Neural crest cell (in vitro differentiated cells): ENCODE data around the gene COTL1. TPM values are rescaled to one million over a fixed set of nuclear protein-coding genes. Genes with fewer than 3 reads are reported as not detected.

Source experiments
- DNase-seq: peaks from one replicate; pipeline ENCODE4 v3.0.0; 2021; ENCODE audit warnings: low read depth, mixed read lengths, low spot score
- H3K27ac Mint-ChIP-seq: one replicate; pipeline ENCODE4 v1.8.0; 2021; ENCODE audit warnings: mild to moderate bottlenecking, mixed read lengths; ENCODE audit not compliant: unreplicated experiment
- H3K27me3 Mint-ChIP-seq: 2 replicates; pipeline ENCODE4 v1.8.0; 2021; ENCODE audit warnings: low read depth, mild to moderate bottlenecking, mixed read lengths
- H3K36me3 Mint-ChIP-seq: 2 replicates; pipeline ENCODE4 v1.8.0; 2021; ENCODE audit warnings: low read depth, mild to moderate bottlenecking, mixed read lengths
- H3K4me1 Mint-ChIP-seq: 2 replicates; pipeline ENCODE4 v1.8.0; 2021; ENCODE audit warnings: mixed read lengths
- H3K4me3 Mint-ChIP-seq: one replicate; pipeline ENCODE4 v1.8.0; 2021; ENCODE audit warnings: mild to moderate bottlenecking, mixed read lengths
- H3K9me3 Mint-ChIP-seq: 2 replicates; pipeline ENCODE4 v1.8.0; 2021; ENCODE audit warnings: mixed read lengths
- total RNA-seq: library from RNA; stranded (reverse); gene quantifications from 2 replicates; pipeline ENCODE4 v1.2.1, GENCODE V29; 2021
- TF ChIP-seq, protein P1 (sequence below): fragments of 200-600 bp; sonication (generic); conservative IDR thresholded peaks from 2 replicates; pipeline ENCODE4 v1.5.0; 2021; ENCODE audit warnings: antibody characterized with exemption, mild to moderate bottlenecking

COTL1 gene
- total RNA-seq, 1 donor from 2014 or later, result 357 TPM

DNA sequence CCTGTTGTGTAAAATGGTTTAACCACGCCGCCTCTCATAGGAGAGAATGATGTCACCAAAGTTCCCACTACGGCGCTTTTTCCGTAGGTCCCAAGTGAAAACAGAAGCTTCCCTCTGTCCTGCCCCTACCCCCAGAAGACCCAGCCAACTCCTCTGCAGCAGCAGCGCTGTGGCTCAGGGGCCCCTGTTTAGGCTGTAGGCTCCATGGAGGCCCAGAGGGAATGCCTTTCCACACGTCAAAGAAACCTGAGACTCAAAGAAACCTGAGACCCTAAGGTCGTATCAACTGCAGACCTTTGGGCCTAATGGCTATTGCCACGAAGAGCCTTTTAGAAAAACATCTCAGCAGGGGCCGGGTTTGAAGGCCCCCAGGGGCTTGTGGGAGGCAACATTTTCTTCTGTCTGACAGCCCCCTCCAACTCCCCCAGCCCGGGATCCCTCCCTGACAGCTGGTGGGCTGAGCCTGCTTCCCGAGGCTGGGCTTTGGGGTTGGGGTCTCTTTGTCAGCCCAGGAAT is 70.3 kb downstream of the COTL1 start:
- Mint-ChIP-seq H3K4me1 (peaks cover 66% of the 10 kb centered on the region), H3K4me3 (peak overlapping the region; percentile 61), H3K36me3 (no peaks in the 10 kb centered on the region), H3K27me3 (no peaks in the 10 kb centered on the region), H3K9me3 (no peaks in the 10 kb centered on the region), H3K27ac (peak overlapping the region; percentile 86)
- peak; percentile 36 for DNase-seq
- TF ChIP-seq, protein P1, sequence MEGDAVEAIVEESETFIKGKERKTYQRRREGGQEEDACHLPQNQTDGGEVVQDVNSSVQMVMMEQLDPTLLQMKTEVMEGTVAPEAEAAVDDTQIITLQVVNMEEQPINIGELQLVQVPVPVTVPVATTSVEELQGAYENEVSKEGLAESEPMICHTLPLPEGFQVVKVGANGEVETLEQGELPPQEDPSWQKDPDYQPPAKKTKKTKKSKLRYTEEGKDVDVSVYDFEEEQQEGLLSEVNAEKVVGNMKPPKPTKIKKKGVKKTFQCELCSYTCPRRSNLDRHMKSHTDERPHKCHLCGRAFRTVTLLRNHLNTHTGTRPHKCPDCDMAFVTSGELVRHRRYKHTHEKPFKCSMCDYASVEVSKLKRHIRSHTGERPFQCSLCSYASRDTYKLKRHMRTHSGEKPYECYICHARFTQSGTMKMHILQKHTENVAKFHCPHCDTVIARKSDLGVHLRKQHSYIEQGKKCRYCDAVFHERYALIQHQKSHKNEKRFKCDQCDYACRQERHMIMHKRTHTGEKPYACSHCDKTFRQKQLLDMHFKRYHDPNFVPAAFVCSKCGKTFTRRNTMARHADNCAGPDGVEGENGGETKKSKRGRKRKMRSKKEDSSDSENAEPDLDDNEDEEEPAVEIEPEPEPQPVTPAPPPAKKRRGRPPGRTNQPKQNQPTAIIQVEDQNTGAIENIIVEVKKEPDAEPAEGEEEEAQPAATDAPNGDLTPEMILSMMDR, result no peak

DNA sequence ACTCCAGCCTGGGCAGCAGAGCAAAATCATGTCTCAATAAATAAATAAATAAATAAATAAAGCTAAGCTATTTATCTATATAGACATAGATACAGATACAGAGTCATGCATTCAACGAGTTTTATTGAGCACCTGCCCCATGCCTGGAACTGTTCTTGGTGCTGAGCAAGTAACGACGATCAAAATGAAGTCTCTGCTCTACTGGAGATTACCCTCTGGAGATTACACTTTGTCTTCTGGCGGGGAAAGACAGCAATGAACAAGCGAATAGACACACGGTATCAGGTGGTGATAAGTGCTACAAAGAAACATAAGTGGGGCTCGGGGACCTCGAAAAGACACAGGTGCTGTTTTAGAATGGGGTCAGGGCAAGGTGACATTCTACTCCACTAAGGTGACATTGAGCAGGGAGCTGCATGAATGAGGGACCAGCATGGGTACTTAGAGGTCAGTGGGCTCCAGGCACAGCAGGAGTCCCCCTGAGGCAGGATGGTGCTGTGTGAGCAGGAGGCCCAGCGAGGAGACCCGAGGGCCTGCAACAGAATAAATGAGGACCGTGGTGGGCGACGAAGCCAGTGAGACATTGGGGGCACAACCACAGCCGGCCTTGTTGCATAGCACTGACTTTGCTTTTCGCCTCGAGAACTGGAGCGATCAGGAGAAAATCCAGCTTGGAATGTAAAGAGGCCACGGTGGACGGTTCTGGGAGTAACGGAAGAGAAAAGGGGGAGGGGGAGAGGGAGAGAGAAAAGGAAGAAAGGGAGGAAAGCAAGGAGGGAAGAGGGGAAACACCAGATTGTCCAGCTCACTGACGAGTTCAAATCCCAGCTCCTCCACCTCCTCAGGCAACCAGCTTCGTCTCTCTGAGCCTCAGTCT is 71.0 kb downstream of the COTL1 start:
- peaks cover 65% of the 10 kb centered on the region for H3K4me1 Mint-ChIP-seq
- TF ChIP-seq, protein P1, result no peak
- peak overlapping the region; percentile 86 for H3K27ac Mint-ChIP-seq
- H3K27me3 Mint-ChIP-seq, result no peaks in the 10 kb centered on the region
- no peaks in the 10 kb centered on the region for H3K36me3 Mint-ChIP-seq
- DNase-seq, result no peak
- H3K4me3 Mint-ChIP-seq, result peak overlapping the region; percentile 61
- H3K9me3 Mint-ChIP-seq, result no peaks in the 10 kb centered on the region

DNA sequence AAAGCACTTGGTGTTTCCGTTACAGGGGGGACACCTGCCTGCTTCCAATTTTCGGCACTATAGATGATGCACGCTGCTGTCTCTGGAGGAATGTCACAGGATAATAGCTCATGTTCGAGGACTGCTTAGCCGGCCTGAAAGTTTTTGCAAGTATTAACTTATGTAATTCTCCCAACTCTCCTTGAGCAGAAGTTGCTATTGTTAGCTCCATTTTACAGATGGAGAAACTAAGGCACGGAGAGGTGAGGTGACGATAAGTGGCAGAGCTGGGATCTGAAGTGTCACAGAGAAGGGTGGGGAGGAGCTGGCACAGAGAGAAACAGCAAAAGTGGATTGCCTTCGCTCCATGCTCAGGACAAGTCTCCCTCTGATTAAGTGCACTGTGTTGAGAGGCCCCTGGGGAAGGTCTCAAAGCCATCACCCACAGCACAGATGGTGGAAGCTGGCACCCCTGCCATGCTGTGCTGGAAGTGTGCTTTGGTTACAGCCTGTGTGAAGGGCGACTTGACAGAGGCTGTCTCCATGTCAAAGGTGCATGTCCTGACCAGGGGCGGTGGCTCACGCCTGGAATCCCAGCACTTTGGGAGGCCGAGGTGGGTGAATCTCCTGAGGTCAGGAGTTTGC is 72.7 kb downstream of the COTL1 start:
- TF ChIP-seq, protein P1, result no peak
- Mint-ChIP-seq H3K27ac (no peak overlapping the region), H3K36me3 (no peaks in the 10 kb centered on the region), H3K4me1 (peaks cover 63% of the 10 kb centered on the region), H3K27me3 (no peaks in the 10 kb centered on the region), H3K9me3 (no peaks in the 10 kb centered on the region), H3K4me3 (no peak overlapping the region)
- no peak for DNase-seq

DNA sequence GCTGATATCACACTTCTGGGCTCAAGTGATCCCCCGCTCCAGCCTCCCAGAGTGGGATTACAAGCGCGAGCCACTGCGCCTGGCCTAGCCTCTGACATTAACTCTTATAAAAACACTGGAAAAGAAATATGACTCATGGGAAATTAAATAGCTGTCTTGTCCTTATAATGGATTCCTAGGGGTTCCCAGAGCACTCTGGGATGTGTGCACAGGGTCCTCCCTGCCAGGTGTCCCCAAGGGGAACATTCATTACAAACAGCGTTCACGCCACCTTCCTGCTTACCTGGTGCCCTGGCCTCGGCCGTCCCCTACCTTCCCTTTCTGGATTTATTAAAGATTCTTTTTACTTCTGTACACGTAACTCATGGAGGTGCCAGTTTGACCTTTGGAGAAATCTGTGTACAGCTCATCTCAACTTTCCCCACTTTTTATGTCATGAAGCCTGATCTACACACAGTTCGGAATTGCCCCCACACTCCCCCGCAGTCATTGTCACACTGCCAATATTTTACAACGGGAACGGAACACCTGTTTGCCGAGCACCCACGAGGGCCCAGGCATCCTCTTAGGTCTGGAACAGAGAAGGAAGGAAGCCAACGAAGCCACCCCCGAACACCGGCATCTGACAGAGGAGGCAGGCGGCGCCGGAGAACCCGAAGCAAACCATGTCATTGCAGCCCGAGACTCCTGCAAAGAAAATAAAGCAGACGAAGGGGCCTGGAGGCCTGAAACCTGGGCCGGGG is 73.7 kb downstream of the COTL1 start:
- no peak for DNase-seq
- Mint-ChIP-seq H3K27me3 (no peaks in the 10 kb centered on the region), H3K4me3 (peak overlapping the region; percentile 0), H3K4me1 (peaks cover 61% of the 10 kb centered on the region), H3K27ac (peak overlapping the region; percentile 69), H3K36me3 (no peaks in the 10 kb centered on the region), H3K9me3 (no peaks in the 10 kb centered on the region)
- TF ChIP-seq, protein P1, result no peak

GRCh38 chr16:84543253-84543652 is 74.6 kb downstream of the COTL1 start:
- TF ChIP-seq, protein P1, result no peak
- DNase-seq, result no peak
- Mint-ChIP-seq H3K4me1 (peaks cover 63% of the 10 kb centered on the region), H3K27me3 (no peaks in the 10 kb centered on the region), H3K27ac (no peak overlapping the region), H3K9me3 (no peaks in the 10 kb centered on the region), H3K4me3 (no peak overlapping the region), H3K36me3 (no peaks in the 10 kb centered on the region)
